HG03575 (cell line): Measurements from ENCODE around the gene NRXN2.
"Not testable (repeated sequence)": the region's sequence is repeated elsewhere in the genome, so short reads cannot be mapped to it uniquely, and the experiment has no call there.

ENCODE experiments used
- ATAC-seq: cut with Tn5 transposase; IDR thresholded peaks from one replicate; pipeline ENCODE4 v1.9.1; 2021; ENCODE audit not compliant: unreplicated experiment, insufficient number of reproducible peaks, low FRiP score; ENCODE audit errors: extremely low read depth

Gene NRXN2

DNA sequence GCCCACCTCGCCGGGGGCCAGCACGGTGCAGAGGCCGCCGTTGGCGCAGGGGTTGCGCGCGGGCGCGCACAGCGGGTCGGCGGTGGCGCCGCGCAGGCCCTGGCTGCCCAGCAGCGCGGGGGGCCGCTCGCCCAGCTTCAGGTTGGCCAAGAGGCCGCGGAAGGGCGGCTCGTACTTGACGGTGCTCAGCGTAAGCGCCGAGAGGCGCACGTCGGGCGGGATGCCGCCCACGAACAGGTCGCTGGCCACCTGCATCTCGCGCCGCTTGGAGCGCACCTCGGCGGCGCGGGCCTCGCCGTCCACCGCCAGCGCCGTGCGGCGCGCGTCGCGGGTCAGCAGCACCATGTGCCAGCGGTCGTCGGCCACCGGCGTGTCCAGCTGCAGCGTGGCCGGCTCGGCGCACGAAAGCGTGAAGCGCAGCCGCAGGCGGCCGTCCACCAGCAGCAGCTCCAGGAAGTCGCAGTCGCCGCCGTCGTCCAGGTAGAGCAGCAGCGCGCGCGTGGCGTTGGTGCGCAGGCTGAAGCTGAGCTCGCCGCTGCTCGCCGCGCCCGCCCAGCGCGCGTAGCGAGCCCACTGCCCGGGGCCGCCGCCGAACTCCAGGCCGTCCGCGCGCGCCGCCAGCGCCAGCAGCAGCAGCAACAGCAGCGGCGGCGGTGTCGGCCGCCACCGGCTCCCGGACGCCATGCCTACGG lies 9.8 kb downstream of the NRXN2 start:
- no peak for ATAC-seq

DNA sequence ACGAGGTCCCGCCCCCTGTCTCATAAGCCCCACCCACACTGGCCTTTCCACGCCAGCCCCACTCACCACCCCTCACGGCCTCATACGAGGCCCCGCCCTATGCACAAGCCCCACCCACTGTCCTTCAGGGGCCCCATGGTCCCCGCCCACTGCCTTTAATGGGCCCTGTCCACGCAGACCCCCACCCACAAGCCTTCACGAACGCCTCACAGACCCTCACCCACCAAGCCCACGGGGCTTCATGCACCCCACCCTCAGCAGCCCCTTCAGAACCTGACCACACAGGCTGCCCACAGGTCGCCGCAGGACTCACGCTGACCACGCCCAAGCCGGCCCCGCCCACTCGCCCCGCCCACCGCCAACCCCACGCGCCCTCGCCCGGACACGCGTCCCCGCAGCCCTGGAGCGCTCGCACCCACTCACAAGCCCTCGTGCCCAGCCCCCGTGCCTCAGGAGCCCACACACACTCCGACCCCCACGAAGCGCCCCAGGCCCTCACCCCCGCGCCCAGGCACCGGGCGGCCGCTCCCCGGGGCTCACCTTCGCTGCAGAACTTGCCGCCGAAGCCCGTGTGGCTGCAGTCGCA lies 10.5 kb downstream of the NRXN2 start:
- no peak for ATAC-seq

DNA sequence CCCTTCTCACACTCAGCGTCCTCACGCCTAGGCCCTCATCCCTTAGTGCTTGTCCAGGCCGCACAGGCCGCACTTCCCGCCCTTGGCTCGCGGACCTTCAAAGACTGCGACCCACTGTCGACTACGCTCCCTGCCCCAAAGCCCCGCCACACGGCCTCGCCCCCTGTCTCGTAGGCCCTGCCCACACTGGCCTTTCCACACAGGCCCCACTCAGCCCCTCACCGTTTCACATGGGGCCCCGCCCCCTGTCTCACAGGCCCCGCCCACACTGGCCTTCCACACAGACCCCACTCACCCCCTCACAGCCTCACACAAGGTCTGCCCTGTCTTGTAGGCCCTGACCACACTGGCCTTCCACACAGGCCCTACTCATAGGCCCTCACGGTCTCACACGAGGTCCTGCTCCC lies 11.0 kb downstream of the NRXN2 start:
- ATAC-seq, result no peak

DNA sequence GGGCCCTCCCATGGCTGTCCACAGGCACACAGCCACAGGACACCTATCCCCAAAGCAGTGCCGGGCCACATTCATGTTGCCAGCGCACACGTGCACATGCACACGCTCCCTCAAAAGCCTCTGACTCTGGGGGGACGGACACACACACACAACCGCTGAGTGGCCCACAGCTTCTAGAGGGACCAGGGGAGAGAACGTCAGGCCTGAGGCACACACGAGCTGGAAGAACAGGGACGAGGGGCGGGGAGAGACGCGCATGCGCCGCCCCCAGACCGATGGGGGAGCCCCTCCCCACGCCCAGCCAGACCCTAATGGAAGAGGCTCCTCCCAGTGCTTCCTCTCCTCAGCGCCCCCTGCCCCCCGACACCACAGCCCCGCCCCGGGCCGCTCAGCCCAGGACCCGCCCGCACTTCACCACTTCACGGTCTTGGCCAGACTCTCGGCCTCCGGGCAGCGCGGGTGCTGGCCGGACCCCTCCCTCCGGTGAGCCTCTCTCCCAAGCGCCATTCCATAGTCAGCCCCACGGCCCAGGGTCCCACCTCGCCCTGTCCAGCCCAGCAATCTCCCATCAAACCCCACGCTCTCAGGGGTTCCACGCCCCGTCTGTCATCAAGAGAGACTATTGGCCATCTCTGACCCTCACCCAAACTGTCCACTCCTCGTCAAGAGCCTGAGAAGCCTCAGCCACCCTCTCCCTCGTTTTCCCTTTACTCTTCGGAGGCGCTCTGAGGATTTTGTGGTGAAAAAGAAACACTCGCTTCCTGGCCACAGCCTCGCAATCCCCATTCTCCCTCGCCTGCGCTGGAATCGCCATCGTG lies 11.7 kb downstream of the NRXN2 start:
- no peak for ATAC-seq

DNA sequence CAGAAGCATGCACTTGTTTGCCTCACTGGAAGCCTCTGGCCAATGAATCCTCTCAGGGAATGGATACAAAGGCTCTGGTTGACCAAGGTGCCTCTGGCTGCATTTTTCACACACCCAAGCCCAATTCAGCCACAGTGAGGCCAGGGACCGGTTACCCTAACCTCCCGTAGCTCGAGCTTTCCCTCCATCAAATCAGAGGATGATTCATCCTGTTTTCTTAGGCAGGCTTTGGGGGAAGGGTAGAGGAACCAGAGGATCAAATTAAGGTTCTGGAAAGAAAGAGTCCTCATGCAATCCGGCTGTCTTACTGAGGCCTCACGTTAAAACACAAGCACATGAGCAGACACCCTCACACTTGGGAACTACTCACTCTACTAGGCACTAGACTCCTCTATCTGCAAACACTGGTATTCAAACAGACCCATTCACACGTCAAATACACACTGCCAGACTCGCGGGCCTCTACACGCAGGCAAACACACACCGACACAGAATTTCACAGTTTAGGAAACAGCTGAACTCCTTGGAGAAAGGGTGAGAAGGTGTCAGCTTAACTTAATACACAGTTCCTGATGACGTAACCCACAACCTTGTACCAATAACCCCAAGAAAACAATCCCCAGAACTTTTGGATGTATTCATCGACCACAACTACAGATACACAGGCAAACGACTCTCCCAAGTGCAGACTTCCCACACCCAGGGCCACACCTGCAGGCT lies 12.4 kb downstream of the NRXN2 start:
- ATAC-seq, result no peak

DNA sequence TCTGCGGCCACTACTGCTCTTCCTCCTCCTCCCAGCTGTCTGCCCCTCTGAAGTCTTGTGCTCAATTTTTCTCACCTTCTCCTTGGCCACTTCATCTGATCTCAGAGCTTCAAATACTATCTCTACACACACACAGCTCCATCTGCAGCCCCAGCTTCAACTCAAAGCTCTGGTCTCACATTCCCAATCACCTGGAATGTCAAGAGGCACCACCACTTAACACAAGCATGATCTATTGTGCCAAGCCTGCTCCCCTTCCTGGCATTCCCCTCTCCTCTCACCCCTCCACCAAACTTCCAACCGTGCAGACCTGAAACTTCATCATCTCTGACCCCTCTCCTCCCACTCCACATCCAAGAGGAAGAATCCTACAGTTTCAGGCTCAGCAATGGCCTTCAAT lies 17.5 kb downstream of the NRXN2 start:
- no peak for ATAC-seq

DNA sequence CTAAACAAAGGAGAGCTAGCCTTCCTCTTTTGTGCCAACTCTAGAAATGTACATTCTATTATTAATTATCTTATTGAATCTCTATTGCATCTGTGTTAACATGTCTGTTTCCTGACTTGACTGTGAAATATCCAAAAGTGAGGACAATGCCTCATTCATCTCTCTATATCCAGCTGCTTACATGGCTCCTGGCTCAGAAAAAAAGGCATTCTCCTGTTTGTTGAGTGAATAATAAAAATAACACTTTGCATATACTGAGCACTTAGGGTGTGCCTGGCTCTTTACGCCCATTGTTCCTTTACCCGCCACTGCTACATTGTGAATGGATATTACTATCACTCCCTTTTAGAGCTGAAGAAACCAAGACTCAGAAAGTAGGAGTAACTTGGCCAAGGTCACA lies 19.9 kb downstream of the NRXN2 start:
- ATAC-seq, result no peak

DNA sequence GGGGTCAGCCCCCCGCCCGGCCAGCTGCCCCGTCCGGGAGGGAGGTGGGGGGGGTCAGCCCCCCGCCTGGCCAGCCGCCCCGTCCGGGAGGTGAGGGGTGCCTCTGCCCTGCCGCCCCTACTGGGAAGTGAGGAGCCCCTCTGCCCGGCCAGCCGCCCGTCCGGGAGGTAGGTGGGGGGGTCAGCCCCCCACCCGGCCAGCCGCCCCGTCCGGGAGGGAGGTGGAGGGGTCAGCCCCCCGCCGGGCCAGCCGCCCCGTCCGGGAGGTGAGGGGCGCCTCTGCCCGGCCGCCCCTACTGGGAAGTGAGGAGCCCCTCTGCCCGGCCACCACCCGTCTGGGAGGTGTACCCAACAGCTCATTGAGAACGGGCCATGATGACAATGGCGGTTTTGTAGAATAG lies 21.0 kb downstream of the NRXN2 start:
- ATAC-seq, result not testable (repeated sequence)

DNA sequence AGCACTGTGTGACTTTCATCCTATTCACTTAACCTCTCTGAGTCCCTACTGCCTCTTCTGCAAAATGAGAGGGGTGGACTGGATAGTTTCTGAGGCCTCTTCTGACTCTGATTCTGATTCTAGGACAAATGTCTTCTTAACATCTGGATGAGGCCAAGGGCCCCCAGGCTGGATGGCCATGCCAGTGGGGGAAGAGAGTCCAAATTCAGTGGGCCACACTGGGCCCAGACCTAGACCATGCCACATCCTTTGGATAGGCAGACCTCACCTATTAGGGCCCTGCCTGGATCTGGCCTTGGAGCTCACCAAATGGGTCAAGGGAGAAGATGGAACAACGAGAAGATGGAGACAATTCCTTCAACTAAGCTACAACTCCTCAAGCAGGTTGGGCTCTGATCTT lies 24.6 kb downstream of the NRXN2 start:
- ATAC-seq, result no peak

DNA sequence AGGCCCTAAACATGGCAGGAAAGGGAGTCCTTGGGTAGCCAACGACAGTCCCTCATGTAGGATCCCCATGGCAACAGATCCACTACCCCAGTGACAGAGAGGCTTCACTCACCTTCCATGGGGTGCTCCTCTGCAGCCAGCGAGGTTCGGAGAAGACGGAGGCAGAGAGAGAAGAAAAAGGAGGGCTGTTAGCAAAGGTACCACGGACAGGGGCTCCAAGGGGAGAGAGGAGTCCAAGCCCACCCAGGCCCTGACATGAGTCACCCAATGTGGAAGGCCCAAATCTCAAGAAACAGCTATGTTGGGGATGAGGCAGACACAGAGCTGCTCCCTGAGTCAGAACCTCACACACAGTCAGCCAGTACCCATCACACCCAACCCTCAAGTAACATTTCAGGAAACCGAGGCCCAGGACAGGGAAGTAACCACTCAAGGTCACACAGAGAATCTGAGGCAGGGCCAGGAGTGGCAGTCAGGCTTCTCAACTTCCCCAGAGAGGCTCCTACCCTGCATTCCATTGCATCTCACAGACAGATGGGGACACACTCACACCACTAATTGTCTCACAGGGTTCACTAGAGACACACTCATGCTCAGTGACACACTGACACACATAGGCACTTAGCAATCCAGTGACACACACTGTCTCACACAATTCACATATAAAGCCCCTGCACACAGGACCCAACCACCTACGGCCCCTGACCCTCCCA lies 25.2 kb downstream of the NRXN2 start:
- no peak for ATAC-seq

DNA sequence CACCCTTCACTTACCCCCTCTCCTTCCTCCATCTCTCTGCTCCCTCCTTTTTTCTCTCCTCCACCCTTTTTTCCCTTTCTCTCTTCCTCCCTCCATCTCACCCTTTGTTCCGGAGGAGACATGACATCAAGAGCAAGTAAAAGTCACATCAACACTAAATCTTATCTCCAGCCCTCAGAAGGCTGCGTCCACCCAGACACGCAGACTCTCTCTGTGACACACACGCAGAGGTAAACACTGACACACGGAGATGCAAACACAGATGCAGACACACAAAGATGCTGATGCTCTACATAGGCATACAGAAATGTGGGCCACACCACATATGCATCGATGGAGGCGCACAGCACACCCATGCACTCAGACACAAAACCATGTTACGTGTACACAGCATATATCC lies 27.0 kb downstream of the NRXN2 start:
- no peak for ATAC-seq

DNA sequence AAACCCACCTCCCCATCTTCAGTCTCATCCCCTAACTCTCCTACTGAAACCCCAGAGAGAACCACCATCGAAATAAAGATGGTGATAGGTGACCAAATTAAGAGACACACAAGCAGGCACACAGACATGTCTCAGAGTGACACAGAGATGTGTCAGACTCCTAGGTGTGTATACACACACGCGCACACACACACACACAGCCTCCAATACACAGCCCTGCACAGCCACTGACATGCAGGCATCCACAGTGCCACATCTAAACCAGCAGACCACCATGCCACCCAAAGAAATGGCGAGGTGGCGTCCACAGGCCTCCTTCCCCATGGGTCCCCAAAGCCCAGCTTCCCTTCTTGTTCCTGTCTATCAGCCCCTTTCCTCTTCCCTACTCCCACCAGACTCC lies 27.4 kb downstream of the NRXN2 start:
- ATAC-seq, result no peak

DNA sequence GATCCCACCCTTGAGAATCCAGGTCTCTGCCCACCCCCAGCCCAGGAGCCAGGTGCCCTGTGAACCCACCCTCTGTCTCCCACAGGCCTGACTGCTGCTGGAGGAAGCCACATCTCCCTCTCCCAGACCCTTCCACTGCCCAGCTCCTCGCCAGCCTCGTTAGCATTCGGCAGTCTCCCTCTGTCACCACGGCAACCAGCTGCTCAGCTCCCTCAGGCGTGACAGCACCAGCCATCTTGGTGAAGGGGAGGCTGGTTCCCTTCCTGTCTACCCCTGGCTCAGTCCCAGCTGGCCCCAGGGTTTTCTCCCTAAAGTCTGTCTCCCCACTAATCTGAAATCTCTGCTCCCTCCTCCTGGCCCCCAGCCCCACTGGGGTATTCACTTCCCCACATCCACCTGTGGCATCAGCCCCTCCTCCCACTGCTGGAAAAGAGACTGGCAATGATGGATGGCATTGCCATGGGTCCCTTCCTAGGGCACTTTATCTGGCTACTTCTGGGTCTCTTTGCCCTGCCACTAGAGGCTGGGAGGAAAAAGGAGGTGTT lies 28.1 kb downstream of the NRXN2 start:
- ATAC-seq, result no peak

DNA sequence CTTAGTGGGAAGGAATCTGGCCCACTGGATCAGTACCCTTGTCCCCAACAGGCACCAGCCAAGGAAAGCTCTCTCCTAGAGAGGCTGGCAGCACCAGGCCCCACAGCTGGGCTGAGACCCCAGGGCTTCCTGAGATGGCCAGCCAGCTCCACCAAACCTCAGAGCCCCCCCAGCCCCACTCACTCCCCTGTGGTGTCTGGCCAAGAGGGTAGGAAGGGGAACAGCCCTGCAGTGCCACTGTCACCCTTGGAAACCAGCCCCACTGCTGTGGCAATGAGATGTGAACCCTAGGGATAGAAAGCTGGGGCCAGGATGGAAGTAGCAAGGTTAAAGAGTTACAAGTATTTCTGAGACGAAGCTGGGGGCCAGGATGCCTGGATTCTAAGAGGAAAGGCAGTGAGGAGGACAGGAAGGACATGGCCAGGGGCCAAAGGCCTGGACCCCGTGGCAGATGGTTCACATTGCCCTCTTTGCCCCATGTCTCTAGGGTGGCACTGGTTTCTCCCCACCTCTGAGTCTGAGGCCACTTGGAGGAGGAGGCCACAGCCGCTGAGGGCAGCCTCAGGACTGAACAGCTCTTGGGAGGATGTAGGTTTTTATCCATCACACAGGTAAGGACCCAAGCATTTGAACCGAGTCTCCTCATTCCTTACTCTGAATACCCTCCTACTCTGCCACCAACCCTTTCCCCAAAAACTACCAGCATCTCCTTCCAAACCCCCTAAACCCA lies 28.8 kb downstream of the NRXN2 start:
- ATAC-seq, result no peak

DNA sequence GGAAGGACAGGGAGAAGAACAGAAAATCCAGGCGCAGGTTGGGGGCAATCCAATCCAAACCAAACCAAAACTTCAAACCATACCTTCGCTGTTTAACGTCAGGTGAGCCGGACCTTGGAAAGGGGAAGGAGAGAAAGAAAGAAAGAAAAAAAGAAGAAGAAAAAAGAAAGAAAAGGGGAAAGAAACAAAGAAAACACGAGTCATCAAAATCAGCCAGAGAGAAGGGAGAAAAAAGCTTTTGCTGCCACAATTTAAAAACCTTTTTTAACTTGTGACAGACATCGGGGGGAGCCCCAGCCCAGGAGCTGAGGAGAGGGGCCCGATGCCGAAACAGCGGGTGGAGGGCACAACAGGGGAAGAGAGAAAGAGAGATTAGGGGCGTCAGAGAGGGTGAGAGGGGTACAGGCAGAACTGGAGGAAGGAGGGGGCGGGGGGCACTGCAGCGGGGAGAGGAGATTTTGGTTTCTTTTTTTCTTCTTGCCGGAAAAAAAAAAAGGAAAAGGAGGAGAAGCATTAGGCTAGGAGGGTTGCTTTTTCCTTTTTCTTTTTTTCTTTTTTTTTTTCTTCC lies 30.1 kb downstream of the NRXN2 start:
- no peak for ATAC-seq

DNA sequence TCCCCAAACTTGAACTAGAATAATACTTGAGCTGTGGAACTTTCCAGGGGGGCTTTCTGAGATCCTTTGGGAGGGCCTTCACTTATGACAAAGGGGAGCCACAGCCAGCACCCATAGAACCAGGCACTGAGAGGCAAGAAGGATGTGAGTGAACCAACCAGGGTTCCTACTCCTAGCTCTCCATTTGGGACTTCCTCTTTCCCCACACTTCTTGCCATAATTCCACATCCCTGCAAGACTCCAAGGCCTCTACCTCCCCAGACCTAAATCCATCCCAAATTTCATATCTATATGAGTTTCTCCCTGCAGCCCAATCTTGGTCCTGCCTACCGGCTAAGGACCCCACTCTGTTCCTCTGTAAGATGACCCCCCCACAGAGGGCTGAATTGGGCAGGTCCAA lies 31.5 kb downstream of the NRXN2 start:
- no peak for ATAC-seq

DNA sequence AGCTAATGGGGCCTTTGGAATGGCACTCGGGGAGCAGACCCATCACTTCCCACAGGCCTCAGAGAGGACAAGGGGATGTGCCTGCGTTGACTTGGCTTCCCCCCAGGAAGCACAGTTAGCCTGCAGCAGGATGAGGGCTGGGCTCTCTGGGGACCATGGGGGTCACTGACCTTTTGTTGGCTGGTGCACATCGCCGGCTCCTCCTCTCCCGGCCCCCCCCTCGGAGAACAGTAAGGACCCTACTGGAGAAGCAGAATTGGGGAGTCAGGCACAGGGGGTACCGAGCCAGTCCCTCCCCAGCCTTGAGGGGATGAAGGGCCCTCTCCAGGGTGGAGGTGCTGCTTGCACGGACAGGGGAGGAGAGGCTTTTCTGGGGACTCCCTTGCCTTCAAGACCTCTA lies 32.8 kb downstream of the NRXN2 start:
- no peak for ATAC-seq

DNA sequence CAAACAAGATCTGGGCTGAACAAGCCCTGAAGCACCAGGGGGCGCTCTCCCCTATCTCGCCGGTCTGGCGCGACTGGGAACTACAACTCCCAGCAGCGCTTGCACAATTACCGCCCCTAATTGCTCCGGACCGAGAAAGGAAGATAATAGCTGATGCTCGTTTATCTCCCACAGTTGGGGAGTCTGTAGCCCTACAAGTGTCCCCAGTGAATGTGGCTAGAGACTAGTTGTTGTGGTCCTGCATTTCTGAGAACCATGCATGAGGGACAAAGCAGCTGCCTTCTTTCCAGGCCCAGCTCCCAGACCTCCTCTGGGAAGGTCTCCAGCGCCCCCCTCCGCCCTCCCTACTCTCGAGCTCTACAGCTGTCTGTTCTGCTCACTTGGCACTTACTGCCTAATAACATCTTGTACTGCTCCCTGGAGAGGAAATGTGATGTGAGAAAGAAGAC lies 34.4 kb downstream of the NRXN2 start:
- no peak for ATAC-seq
